HPDE6-E6E7 (cell line): ENCODE results near the gene ANKRD40.

Experiments used
- DNase-seq: peaks from one replicate; pipeline ENCODE4 v3.0.0; 2011; ENCODE audit warnings: missing footprints; ENCODE audit errors: extremely low spot score

The ANKRD40 gene

GRCh38 chr17:50649042-50649908 is 58.4 kb downstream of the ANKRD40 start:
- no peak for DNase-seq

GRCh38 chr17:50647187-50647586 is 60.5 kb downstream of the ANKRD40 start:
- no peak for DNase-seq

GRCh38 chr17:50645748-50646682 is 61.7 kb downstream of the ANKRD40 start:
- no peak for DNase-seq
